HS-27A (cell line): ENCODE measurements around the gene PRDM16.

Experiments
- DNase-seq: peaks from one replicate; pipeline ENCODE4 v3.0.0-alpha.2; 2012; ENCODE audit warnings: low read depth, missing footprints

PRDM16 gene

DNA sequence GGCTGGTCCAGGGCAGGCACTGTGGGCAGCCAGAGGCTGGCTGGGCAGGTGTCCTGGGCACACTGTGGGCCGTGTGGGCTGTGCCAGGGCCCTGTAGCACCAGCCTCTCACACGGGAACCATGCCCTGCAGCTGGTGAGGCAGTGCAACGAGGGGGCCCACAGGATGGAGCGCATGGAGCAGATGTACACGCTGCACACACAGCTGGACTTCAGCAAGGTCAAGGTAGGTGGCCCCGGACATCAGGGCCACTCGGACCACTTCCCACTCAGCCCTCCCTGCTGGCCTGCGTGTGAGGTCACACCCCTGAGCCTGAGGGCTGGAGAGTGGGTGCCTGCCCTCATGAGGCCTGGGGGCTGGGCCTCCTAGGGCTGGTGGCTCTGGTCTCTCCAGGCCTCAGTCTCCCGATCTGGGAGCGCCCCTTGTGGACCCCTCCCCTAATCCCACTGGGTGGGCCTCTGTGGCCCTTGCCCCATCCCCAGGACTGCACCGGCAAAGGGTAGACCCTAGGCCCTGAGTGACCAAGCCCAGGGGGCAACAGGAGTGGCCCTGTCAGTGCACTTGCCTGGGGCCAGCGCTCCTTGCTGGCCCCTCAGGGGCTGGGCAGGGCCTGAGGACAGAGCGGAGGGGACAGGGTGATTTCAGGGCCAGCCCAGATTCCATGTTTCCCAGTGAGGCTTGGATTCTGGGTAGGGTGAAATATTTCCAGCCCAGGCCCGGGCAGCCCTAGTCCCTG is 407.0 kb downstream of the PRDM16 start:
- DNase-seq: no peak

DNA sequence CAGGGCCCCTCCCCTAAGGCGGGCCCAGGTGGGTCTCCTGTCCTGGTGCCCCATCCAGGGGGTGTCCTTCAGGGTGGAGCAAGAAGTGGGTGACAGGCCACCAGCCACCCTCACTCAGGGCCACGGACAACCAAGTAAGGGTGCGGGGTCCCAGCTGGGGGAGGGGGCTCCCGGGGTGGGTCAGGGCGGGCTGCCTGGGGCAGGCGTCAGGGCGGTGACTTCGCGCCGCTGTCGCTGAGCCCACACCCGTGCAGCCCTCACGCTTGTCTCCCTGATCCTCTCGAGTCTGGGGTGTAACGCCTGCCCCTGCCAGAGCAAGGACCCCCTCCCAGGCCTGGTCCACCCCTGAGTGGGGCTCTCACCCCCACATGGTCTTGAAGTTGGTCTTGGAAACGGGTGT is 407.7 kb downstream of the PRDM16 start:
- DNase-seq: no peak

GRCh38 chr1:3477241-3477995 is 408.4 kb downstream of the PRDM16 start:
- no peak for DNase-seq

DNA sequence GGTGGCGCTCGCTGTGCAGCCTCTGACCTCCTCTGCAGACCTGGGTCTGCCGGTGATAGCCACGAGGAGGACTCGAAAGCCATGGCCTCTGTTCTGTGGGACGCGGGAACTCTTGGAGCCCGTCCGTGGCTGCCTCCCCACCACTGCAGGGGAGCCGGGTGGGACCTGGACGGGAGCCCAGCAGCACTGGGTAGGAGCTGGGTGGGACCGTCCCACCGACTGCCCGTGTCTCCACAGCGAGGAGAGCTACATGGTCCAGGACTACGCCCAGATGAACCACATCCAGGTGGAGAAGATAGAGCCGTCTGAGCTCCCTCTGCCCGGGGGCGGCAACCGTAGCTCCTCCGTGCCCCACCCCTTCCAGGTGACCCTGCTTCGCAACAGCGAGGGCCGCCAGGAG is 409.2 kb downstream of the PRDM16 start:
- no peak for DNase-seq

DNA sequence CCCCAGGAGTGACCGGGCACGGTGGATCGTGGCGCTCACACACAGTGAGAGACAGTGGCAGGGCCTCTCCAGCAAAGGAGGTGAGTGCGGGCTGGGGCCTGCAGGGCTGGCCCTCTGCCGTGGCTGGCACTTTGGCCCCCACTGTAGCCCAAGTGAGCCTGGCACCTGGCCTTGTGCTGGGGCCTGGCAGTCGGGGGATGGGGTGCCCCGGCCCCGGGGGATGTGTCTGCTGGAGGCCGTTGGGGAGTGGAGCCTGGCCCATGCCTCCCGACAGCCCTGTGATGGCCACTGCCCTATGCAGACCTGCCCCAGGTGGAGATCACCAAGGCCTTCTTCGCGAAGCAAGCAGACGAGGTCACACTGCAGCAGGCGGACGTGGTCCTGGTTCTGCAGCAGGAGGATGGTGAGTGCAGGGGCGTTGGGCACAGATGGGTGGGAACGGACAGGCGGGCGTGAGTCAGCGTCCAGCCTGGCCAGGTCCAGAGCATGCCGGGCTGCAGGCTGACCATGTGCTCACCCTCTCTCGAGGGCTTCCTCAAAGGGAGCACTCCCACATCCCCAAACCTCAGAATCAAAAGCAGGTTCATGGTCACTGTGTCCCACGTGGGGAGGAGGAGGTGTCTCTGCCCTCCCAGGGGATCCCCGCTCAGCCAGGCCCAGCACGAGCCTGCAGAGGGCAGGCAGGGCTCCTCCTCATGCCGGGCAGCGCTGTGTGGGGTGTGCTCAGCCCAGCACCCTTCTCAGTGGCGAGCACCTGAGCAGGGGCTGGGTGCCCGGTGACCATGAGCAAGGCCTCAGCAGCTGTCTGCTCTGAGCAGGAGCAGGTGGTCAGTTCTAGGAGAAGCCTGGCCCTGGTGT is 410.7 kb downstream of the PRDM16 start:
- no peak for DNase-seq

DNA sequence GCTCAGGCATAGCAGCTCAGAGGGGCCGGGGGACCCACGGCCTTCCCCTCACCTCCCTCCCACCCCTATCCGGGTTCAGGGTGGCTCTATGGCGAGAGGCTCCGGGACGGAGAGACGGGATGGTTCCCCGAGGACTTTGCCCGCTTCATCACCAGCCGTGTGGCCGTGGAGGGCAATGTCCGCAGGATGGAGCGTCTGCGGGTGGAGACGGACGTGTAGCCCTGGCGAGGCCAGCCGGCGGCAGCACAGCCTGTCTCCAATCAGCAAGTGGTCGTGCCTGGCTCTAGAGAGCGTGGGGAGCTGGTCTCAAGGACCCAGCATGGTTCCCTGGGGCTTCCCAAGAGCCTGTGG is 411.3 kb downstream of the PRDM16 start:
- DNase-seq: no peak

DNA sequence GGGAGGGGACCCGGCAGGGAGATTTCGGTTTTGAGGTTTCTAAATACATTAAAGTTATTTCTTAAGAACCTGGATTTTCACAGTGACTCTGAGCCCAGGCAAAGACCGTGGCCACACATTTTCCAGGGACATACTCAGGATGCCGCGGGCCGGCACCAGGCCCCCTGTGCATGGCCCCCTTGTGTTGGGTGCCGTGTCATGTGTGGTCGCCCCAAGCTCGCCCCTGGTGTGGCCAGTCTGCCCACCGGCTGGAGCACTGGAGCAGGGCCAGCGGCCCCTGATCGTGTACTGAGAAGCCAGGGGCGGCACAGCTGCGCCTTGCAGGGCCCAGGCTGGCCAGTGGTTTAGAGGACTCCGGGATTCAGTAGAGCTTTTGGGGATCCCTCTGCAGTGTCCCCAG is 412.0 kb downstream of the PRDM16 start:
- no peak for DNase-seq

DNA sequence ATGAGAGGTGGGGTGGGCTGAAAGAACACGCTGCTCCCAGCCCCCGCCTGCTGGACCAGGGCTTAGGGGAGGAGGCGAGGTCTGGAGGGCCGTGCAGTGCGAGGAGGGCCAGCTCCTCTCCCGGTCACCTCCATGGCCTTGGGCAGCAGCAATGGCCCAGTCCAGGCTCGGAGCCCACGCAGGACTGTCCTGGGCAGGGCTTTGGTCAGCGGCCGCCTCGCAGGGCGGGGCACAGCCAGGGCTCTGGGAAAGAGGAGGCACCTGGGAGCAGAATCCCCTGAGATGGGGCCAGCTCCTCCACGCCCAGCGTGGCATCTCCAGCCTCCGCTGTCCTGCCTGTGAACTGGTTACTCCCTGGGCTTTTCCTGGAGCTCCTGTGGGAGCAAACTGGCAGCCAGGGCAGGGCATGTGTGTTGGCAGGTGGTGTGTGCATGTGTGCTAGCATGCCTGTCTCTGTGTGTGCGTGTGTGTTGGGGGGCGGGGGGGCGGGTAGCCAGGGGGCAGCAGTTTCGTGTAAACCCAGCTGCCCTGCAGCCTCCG is 412.9 kb downstream of the PRDM16 start:
- DNase-seq: no peak

DNA sequence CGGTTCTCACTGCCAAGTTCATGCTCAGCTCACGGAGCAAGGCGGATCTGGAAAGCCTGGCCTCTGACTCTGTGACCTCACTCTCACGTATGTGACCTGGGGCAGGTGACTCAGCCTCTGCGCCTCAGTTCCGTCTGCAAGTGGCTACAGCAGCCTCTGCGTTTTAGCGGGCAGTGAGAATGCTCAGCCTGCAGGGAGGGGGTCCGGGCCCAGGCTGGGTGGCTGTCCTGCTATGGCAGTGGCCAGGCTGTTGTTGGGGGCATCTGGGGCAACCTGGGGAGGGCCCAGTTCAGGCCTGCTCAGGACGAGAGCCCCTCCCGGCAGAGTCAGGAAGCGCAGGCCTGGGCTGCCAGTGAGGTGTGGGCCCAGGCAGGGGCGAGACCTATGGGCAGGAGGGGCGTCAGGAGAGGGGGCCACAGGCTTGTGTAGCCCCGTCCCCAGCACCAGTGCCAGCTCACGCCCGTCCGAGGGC is 413.4 kb downstream of the PRDM16 start:
- no peak for DNase-seq

GRCh38 chr1:3483380-3483779 is 414.4 kb downstream of the PRDM16 start:
- no peak for DNase-seq

DNA sequence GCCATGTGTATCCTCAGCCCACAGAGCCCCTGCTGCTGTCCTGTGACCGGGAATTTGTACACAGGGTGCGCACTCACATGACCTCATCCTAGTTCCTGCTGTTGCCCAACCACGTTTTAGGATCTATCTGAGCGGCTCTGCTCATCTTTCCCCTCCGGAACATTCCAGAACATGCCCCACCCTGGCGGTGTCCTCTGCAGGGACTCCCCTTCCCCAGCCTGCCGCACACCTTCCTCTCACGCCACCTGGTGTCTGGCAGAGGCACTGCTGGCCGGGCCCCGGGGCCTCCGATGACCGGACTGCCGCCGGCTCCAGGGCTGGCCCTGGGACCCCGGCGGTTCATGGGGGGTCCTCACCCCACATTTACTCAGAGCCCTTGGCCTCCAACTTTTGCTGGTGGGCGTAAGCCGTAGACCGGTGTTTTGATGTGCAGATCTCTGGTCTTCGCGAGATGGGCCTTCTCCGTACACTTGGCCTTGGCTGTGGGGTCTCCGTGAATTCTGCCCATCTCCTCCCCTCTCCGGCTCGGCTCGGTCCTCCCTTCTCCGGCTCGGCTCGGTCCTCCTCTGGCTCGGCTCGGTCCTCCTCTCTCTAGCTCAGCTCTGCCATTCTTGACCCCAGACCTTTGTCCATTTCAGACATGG is 414.9 kb downstream of the PRDM16 start:
- no peak for DNase-seq

DNA sequence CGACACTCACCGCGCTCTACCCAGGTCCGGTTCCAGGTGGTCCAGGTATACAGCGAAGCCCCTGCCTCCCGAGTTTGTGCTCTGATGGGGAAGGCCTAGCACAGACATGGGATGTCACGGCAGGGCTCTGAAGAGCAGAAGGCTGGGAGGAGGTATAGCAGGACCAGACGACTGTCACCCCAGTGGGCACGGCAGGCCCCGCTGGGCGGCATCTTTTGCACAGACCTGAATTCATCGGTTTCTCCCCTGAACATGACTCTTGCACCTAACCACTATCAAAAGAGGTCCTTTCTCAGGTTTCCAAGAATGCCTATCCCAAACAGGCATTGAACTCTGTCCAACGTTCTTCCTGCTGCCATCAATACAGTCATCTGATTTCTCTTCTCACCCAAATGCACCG is 416.0 kb downstream of the PRDM16 start:
- DNase-seq: no peak
